ENCODE results near the gene RRP1. TPM values are rescaled to one million over a fixed set of nuclear protein-coding genes. Genes with fewer than 3 reads are reported as not detected.

The RRP1 gene
- total RNA-seq, 4 donors from 2014 or later: 8.2 to 21.4 (median 17.0) TPM

DNA sequence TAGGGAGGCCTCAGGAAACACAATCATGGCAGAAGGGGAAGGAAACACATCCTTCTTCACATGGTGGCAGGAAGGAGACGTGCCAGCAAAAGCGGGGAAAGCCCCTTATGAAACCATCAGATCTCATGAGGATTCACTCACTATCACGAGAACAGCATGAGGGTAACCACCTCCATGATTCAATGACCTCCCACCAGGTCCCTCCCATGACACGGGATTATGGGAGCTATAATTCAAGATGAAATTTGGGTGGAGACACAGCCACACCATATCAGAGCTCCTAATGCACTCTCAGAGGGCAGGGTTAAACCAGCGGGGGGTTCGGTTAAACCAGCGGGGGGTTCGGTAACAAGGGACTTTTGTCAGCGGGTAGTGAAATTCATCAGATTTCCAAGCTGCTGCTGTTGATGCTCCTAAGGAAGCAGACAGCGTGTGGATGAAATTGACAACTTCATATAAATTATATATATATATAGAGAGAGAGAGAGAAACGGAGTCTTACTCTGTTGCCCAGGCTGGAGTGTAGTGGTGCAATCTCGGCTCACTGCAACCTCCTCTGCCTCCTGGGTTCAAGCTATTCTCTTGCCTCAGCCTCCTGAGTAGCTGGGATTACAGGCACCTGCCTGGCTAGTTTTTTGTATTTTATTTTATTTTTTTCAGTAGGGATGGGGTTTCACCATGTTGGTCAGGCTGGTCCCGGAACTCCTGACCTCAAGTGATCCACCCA lies 17.5 kb upstream of the RRP1 start:
- TF ChIP-seq, protein P1, sequence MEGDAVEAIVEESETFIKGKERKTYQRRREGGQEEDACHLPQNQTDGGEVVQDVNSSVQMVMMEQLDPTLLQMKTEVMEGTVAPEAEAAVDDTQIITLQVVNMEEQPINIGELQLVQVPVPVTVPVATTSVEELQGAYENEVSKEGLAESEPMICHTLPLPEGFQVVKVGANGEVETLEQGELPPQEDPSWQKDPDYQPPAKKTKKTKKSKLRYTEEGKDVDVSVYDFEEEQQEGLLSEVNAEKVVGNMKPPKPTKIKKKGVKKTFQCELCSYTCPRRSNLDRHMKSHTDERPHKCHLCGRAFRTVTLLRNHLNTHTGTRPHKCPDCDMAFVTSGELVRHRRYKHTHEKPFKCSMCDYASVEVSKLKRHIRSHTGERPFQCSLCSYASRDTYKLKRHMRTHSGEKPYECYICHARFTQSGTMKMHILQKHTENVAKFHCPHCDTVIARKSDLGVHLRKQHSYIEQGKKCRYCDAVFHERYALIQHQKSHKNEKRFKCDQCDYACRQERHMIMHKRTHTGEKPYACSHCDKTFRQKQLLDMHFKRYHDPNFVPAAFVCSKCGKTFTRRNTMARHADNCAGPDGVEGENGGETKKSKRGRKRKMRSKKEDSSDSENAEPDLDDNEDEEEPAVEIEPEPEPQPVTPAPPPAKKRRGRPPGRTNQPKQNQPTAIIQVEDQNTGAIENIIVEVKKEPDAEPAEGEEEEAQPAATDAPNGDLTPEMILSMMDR (IDR thresholded peaks at IDR 0.05; ENCODE audit: low read depth): no peak

DNA sequence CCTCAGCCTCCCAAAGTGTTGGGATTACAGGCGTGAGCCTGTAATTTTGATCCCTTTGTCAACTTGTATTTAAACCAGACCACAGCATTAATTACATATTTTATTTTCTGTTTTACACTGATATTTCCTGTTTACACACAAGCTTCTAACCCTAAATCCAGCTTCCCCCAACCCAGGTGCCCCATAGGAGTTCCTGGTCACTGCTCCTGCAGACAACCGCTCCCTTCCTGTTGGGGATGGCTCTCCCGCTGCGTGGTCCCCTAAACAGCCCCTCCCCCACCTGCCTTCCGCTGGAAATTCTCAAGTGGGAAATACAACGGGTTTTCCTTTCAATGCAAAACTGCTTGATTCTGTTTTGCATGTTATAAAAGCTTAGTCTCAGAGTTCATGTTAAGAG lies 17.0 kb upstream of the RRP1 start:
- TF ChIP-seq, protein P1 (IDR thresholded peaks at IDR 0.05; ENCODE audit: low read depth): no peak

DNA sequence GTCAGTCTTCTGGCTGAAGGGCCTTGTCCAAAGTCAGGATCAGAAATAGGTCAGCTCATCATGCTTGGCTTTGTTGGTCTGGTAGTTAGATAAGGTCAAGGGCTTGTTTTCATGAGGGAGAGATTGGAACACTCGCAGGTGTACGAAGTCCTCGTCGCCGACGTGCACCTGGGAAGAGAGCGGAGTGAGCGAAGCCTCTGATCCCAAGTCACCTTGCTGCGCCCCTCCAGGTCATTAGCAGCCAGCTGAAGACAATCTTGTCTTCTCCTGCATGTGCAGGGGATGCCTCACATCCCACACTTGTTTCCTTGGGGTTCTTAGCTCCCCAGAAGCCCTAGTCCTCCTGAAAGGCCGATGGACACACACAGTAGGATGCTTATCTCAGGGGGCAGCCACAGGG lies 15.2 kb upstream of the RRP1 start:
- TF ChIP-seq, protein P1 (IDR thresholded peaks at IDR 0.05; ENCODE audit: low read depth): no peak

- TF ChIP-seq, protein P1 (IDR thresholded peaks at IDR 0.05; ENCODE audit: low read depth): no peak
Measured at GRCh38 chr21:43775190-43775589, 14.2 kb upstream of the RRP1 start.

- TF ChIP-seq, protein P1 (IDR thresholded peaks at IDR 0.05; ENCODE audit: low read depth): no peak
Measured at GRCh38 chr21:43775795-43776430, 13.5 kb upstream of the RRP1 start, which contains the start of gene CSTB. Gene CSTB, minus strand, starts transcription at chr21:43776308. Its CDS starts 39 bp downstream, at chr21:43776269.

DNA sequence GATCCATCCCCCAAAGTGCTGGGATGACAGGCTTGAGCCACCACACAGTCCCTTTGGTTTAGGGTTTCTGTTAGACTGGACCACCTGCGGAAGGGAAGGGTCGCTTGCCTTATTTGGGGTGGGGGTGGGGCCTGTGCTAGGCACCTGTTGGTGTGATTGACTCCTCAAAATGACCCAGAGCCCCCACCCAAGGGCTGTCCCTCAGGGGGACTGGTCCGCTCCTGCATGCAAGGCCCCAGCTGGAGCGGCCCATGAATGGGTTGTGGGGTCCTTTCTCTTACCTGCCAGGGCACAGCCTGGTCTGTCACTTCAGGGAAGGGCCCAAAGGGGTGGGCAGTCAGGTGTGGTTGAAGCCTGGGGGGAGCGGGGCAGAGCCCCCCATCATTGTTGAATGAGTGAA lies 11.4 kb upstream of the RRP1 start:
- TF ChIP-seq, protein P1 (IDR thresholded peaks at IDR 0.05; ENCODE audit: low read depth): no peak

DNA sequence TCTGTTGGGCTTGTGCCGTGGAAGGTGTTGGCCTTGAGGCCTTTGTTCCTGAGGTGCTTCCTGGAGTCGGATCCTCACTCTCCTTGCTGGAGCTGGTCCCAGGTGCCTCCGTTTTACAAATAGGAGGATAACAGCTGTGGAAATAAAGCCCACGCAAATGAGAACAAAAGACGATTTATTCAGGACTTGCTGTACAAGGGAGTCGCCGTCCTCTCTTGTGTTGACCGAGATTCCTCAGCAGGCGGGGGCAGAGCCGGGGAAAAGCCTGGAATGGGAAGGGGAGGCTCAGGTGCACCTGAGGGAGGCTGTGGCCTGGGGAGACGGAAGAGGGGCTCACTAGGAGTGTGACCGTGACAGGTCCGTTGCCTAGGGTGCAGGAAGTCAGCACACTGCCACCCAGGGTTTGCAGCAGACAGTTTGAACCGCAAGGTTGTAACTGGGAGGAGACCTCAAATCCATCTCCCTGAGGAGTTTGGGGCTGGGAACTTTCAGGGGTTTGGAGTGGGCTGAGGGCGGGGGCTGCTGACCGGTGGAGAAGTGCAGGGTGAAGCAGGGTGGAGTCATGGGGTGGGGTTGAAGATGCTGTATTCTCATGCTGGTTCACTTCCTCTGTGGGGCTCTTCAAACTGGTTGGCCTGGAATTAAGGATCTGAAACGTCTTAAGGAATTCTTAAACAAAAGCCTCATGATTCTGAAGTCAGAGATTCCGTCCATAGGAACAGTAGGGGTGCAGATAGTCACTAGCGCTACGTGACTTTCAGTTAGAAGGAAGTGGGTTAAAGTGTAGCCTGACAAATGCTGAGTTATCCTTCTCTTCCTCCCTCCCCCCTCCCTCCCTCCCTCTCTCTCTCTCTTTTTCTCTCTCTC lies 10.7 kb upstream of the RRP1 start:
- TF ChIP-seq, protein P1 (IDR thresholded peaks at IDR 0.05; ENCODE audit: low read depth): no peak

All from subcutaneous adipose tissue (tissue), 4 donors.